Naive B cell (primary cell): ENCODE results near the gene TRAF3IP3. TPM values are rescaled to one million over a fixed set of nuclear protein-coding genes. Genes with fewer than 3 reads are reported as not detected.

Experiments used
- ATAC-seq, 2 donors: fragments of 150-1000 bp; cut with Tn5 transposase; 2 replicates each; pipeline ENCODE4 v1.10.0; 2021; ENCODE audit warnings: low read depth in 2 of 2, mild to moderate bottlenecking in 2 of 2, moderate library complexity in 2 of 2
- DNase-seq: peaks from one replicate; pipeline ENCODE4 v3.0.0; 2022
- H3K27ac Mint-ChIP-seq, 6 donors: one replicate each; pipeline ENCODE4 v1.8.0; 2020 to 2022; ENCODE audit warnings: mild to moderate bottlenecking in 6 of 6, mixed read lengths in 6 of 6, moderate library complexity in 5 of 6, inconsistent platforms in 2 of 6
- H3K27me3 Mint-ChIP-seq, 3 donors: one replicate each; pipeline ENCODE4 v1.8.0; 2021 to 2022; ENCODE audit warnings: mixed read lengths in 3 of 3, mild to moderate bottlenecking in 1 of 3
- H3K36me3 Mint-ChIP-seq, 2 donors: one replicate each; pipeline ENCODE4 v1.8.0; 2020 to 2022; ENCODE audit warnings: mixed read lengths in 2 of 2, inconsistent platforms in 1 of 2, mild to moderate bottlenecking in 1 of 2
- H3K4me1 Mint-ChIP-seq, 3 donors: one replicate each; pipeline ENCODE4 v1.8.0; 2020 to 2022; ENCODE audit warnings: mixed read lengths in 3 of 3, inconsistent platforms in 1 of 3, mild to moderate bottlenecking in 1 of 3, moderate library complexity in 1 of 3
- H3K4me3 Mint-ChIP-seq, 8 donors: one replicate each; pipeline ENCODE4 v1.8.0; 2020 to 2022; ENCODE audit warnings: mild to moderate bottlenecking in 8 of 8, mixed read lengths in 8 of 8, moderate library complexity in 8 of 8, inconsistent platforms in 2 of 8
- H3K9me3 Mint-ChIP-seq, 7 donors: one replicate each; pipeline ENCODE4 v1.8.0; 2020 to 2022; ENCODE audit warnings: mixed read lengths in 7 of 7, mild to moderate bottlenecking in 5 of 7, inconsistent platforms in 2 of 7, moderate library complexity in 1 of 7
- polyA plus RNA-seq, 6 donors: library from polyadenylated mRNA; unstranded; fragments of 300-500 nt; fragmentation: Illumina TruSeq; gene quantifications; one replicate each; pipeline ENCODE4 v1.2.3, GENCODE V29; 2021; ENCODE audit warnings: low read depth in 6 of 6

Gene TRAF3IP3
- polyA plus RNA-seq, 6 donors from 2014 or later, result 161 to 281 (median 243) TPM

DNA sequence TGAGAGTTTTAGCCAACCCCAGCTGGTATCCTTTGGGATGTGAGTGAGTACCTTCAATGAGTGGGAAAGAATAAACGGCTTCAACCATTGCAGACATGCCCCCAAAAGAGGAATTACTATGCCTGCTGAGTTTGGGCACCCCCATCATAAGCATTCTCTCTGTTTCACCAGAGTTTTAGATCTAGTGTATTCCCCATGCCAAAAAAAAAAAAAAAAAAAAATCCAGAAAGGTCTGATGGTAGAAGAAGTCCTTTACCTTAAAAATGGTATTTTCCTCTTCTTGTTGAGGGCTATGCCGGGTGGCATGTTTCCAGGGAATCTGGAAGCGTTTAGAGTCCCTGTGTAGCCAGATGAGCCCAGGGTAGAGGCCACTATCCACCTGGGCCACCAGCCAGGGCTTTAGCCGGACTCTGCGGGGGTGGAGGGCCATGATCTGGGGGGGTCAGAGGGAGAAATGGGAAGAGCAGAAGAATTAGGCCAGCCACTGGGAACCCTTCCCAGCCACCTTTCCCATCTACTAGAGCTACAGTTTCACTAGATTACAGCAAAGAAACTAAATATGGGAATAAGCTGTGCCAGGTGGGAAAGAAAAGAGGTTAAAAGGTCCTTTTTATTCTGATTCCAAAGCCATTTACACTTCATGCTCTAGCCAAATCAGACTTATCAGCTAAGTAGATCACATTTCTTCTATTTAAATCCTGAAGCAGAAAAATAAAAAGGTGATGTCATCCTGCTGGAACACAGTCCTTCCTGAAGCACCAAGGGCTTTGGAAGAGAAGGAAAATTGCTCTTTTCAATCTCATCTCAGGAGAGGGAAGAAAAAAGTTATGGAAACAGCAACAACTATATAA lies 45.4 kb downstream of the TRAF3IP3 start:
- Mint-ChIP-seq H3K9me3 (no peaks in the 10 kb centered on the region), H3K27me3 (peaks cover 30 to 43% (median 32%) of the 10 kb centered on the region in 3 donors), H3K4me1 (peaks cover 11 to 22% (median 13%) of the 10 kb centered on the region in 3 donors), H3K4me3 (peak overlapping the region in 1 of 8 donors; percentile 38), H3K27ac (no peak overlapping the region), H3K36me3 (peaks cover 0 to 6% of the 10 kb centered on the region in 2 donors)
- no peak for ATAC-seq
- DNase-seq, result no peak

DNA sequence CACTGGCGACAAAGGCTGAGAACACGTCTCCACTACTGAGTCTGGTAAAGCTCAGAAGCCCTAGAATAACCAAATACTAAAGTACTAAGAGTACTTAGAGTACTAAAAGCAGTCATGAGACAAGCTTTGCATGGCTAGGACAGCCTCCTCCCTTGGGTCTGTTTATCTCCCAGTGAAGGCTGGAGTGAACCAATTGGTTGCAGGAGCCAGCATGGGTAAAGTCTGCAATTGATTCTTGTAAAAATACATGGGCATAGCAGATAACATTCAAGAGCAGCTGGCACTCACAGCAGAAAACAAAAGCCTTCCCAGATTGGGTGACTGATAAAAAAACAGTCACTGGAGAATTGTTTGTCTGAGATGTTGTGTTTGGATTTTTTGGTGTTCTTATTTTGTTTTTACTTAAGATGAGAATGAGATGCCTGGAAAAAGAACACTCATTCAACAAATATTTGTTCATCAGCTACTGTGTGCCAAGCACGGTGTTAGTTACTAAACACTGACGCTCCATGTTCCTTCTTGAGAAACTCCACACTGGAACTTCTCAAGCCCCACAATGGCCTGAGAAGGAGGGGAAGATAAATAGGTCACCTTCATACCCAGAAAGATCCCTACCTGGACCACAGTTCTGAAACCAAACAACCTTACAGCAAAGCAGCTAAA lies 46.4 kb downstream of the TRAF3IP3 start:
- H3K27ac Mint-ChIP-seq, result peak overlapping the region in 1 of 6 donors; percentile 42
- peaks cover 25 to 37% (median 26%) of the 10 kb centered on the region in 3 donors for H3K27me3 Mint-ChIP-seq
- DNase-seq, result no peak
- H3K4me3 Mint-ChIP-seq, result no peak overlapping the region
- ATAC-seq, result no peak
- H3K4me1 Mint-ChIP-seq, result peaks cover 12 to 24% (median 17%) of the 10 kb centered on the region in 3 donors
- peaks cover 0 to 6% of the 10 kb centered on the region in 2 donors for H3K36me3 Mint-ChIP-seq
- H3K9me3 Mint-ChIP-seq, result no peaks in the 10 kb centered on the region

DNA sequence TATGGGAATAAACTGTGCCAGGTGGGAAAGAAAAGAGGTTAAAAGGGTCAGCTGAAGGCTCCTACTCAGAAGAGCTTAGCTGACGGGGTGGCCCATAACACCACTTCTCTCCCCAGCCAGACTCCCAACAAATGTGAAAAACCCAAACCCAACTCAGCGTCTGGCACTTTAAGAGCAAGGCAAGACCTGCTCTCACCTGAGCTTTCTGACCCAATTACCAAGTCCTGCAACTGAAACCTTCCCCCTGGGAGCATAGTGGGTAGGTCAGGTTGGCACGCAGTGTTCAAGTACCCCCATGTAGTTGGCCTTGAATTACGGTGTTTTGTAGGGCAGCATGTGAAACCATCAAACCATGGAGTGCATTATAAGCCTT lies 46.9 kb downstream of the TRAF3IP3 start:
- H3K27me3 Mint-ChIP-seq, result peaks cover 24 to 37% (median 25%) of the 10 kb centered on the region in 3 donors
- H3K9me3 Mint-ChIP-seq, result no peaks in the 10 kb centered on the region
- DNase-seq (no peak), ATAC-seq (no peak)
- H3K27ac Mint-ChIP-seq, result peak overlapping the region in 1 of 6 donors; percentile 42
- peaks cover 11 to 22% (median 17%) of the 10 kb centered on the region in 3 donors for H3K4me1 Mint-ChIP-seq
- H3K4me3 Mint-ChIP-seq, result no peak overlapping the region
- H3K36me3 Mint-ChIP-seq, result peaks cover 0 to 3% of the 10 kb centered on the region in 2 donors

DNA sequence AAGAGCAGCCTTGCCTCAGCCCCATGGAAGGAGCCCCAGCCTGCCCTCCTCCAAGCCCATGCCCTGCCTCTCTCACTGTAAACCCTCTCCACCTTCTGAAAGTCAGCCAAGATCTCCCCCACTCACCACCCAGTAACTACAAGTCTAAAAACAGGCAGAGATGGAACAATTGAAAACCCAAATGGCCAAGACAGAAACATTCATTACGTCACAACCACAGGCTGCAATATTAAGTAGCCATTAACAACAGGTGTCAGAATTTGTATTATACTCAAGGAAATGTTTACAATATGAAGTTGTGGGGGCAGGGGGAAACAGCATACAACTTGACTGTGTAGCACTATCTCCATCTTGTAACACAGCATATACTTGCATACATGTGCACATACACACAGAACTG lies 47.7 kb downstream of the TRAF3IP3 start:
- Mint-ChIP-seq H3K27me3 (peaks cover 21 to 37% (median 25%) of the 10 kb centered on the region in 3 donors), H3K9me3 (no peaks in the 10 kb centered on the region), H3K4me3 (peak overlapping the region in 1 of 8 donors; percentile 40), H3K27ac (no peak overlapping the region), H3K4me1 (peaks cover 7 to 18% (median 17%) of the 10 kb centered on the region in 3 donors), H3K36me3 (no peaks in the 10 kb centered on the region)
- DNase-seq (no peak), ATAC-seq (no peak)

DNA sequence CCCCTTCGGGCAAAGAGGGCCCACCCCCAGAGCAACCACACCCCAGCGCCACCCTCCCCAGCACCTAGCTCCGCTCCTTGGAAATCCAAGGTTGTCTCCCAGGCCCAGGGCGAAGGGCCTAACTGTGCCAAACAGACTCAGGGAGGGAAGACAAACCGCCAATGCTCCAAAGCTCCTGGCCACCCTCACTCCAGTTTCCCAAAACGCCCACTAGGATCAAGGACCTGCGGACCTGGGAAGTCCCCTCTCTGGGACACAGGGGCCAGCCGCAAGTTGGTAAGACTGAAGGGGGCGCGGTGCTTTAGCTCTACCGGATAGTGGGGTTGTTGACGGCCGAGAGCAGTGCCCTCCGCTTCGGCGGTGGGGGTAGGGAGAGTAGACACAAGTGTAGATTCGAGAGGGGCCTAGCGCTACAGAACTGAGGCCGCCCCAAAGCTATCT lies 49.5 kb downstream of the TRAF3IP3 start:
- Mint-ChIP-seq H3K4me3 (peak overlapping the region; percentile 90 to 100 (median 94)), H3K4me1 (peaks cover 7 to 18% (median 17%) of the 10 kb centered on the region in 3 donors), H3K9me3 (no peaks in the 10 kb centered on the region), H3K27ac (peak overlapping the region in 2 of 6 donors; percentile 72 to 82), H3K27me3 (peaks cover 21 to 37% (median 36%) of the 10 kb centered on the region in 3 donors), H3K36me3 (no peaks in the 10 kb centered on the region)
- no peak for DNase-seq
- ATAC-seq, result no peak

DNA sequence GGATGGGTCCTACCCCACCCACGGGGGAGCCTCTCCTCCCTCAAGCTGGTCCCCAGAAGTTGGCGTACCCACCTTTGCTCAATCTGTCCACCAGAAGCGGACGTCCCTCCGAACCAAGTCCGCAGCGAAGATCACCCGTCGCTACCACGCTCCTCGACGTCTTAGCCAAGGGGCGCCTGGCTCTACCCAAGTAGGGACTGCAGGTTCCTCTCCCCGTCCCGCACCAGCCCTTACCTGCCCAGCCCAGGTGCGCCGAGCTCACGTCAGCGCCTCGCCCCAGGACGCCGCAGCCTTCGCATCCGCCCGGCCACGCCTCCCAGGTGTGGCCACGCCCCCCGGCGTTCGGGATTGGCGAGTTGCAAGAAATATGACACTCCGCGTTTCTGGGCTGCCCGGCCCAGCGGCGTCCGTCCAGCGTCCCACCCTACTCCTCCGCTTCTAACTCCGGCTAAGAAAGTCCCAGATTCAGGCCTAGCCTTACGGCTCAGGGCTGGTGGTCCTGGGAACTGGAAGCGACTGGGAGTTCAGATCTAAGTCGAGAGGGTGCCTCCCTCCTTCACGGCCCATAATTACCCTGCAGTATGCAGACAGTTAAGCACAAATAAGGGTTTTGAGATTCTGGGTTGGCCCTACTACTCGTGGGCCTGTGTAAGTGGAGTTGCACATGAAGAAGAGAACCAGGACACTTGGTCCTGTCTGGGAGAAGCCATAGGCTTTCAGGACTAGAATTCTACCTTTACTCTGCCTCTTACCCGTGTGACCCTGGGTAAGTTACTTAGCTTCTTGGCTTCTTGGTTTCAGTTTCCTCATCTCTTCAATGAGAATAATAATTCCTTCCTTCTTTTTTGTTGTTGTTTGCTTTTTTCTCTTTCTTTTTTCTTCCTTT lies 50.3 kb downstream of the TRAF3IP3 start, which contains the start of gene IRF6:
Gene IRF6, minus strand, starts transcription at position 268 of the 886 bp plus-strand sequence. CDS start 4,729 bp downstream, outside the sequence.
- H3K27ac Mint-ChIP-seq, result peak within 1 kb of the TSS; percentile 16 to 97 (median 86)
- ATAC-seq (peak; percentile 91 to 92), DNase-seq (peak; percentile 53)
- H3K27me3 Mint-ChIP-seq, result peaks cover 21 to 43% (median 36%) of the 10 kb centered on the region in 3 donors
- no peaks in the 10 kb centered on the region for H3K36me3 Mint-ChIP-seq
- H3K4me3 Mint-ChIP-seq, result peak within 1 kb of the TSS; percentile 90 to 100 (median 94)
- H3K4me1 Mint-ChIP-seq, result peaks cover 7 to 18% (median 17%) of the 10 kb centered on the region in 3 donors
- no peaks in the 10 kb centered on the region for H3K9me3 Mint-ChIP-seq

DNA sequence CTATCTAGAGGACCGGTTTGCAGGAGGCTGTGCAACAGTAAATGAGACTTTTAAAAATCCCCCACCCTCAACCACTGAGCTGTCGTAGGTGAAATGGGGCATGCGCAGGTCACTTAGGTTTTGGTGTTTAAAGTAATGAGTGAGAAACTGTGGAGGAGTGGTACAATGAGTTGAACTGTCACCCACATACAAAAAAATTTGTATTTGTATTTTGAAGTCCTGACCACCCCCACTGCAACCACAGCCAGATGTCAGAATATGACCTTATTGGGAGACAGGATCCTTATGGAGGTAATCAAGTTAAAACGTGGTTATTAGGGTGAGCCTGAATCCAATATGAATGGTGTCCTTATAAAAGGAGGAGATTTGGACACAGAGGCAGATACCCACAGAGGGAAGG lies 51.7 kb downstream of the TRAF3IP3 start:
- DNase-seq (no peak), ATAC-seq (no peak)
- peak overlapping the region in 1 of 6 donors; percentile 47 for H3K27ac Mint-ChIP-seq
- no peaks in the 10 kb centered on the region for H3K9me3 Mint-ChIP-seq
- H3K4me3 Mint-ChIP-seq, result peak overlapping the region in 1 of 8 donors; percentile 39
- peaks cover 7 to 18% (median 17%) of the 10 kb centered on the region in 3 donors for H3K4me1 Mint-ChIP-seq
- H3K36me3 Mint-ChIP-seq, result no peaks in the 10 kb centered on the region
- peaks cover 21 to 43% (median 27%) of the 10 kb centered on the region in 3 donors for H3K27me3 Mint-ChIP-seq

DNA sequence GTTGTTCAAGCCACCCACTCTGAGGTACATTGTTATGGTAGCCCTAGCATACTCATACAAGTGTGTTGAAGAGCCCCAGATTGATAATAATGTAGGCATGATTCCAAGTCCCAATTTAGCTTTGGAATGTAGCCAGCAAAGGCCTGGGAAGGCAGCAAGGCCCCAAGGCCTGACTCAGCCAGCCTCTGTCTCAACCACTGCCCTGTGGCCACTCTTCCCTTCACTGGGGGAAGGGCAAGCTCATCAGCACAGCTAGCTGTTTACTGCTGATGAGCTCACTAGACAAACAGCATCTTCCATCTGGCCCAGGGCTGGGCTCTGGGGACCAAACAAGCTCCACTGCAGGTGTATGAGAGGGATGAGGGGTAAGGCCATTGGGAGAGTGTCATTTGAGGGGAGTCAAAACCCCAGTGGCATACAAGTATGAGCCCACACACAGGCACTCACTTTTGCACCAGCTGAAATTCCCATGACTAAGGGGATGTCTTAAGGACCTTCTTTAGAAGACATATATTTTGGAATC lies 52.3 kb downstream of the TRAF3IP3 start:
- no peaks in the 10 kb centered on the region for H3K36me3 Mint-ChIP-seq
- H3K27me3 Mint-ChIP-seq, result peaks cover 24 to 36% (median 25%) of the 10 kb centered on the region in 3 donors
- no peak overlapping the region for H3K27ac Mint-ChIP-seq
- no peak overlapping the region for H3K4me3 Mint-ChIP-seq
- DNase-seq (no peak), ATAC-seq (no peak)
- peaks cover 7 to 18% (median 17%) of the 10 kb centered on the region in 3 donors for H3K4me1 Mint-ChIP-seq
- H3K9me3 Mint-ChIP-seq, result no peaks in the 10 kb centered on the region

DNA sequence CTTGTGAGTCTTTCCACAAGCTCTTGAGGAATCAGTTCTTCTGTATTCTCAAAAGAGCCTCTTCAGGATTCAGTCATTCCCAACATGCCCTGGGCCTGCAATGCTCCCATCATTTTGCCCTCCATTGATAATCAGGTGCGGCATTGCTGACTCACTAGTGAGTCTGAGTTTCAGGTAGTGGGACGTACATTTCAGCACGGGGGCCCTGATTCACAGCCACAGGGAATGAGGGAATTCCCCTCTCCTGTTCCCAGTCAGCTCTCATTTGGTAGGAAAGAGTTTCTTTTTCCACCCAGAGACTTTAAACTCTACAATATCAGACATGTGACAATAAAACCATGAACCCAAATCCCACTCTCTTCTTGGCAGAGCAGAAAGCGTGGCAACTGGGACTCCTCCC lies 53.8 kb downstream of the TRAF3IP3 start:
- H3K27me3 Mint-ChIP-seq, result peaks cover 16 to 26% (median 26%) of the 10 kb centered on the region in 3 donors
- H3K9me3 Mint-ChIP-seq, result no peaks in the 10 kb centered on the region
- peaks cover 7 to 17% (median 15%) of the 10 kb centered on the region in 3 donors for H3K4me1 Mint-ChIP-seq
- H3K4me3 Mint-ChIP-seq, result no peak overlapping the region
- no peak for ATAC-seq
- no peaks in the 10 kb centered on the region for H3K36me3 Mint-ChIP-seq
- DNase-seq, result no peak
- H3K27ac Mint-ChIP-seq, result no peak overlapping the region

DNA sequence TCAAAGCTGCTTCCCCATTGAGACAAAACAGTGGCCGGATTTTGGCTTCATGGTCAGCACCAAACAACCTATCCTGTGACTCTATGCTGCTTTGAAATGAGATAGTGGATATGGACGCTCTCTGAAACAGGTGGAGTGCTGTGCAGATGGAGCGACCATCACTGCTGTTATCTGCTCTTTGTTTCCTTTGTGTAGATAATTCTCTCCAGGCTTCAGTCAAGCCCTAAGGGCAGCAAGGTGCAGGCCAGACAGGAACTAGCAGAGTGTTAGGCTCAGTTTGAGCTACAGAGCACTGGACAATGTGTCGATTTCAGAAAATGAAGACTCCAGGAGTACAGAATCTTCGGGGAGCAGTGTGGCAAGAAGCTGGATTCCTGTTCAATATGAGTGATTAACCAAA lies 54.9 kb downstream of the TRAF3IP3 start:
- ATAC-seq, result no peak
- Mint-ChIP-seq H3K36me3 (no peaks in the 10 kb centered on the region), H3K27me3 (peaks cover 11 to 22% (median 16%) of the 10 kb centered on the region in 3 donors), H3K9me3 (no peaks in the 10 kb centered on the region), H3K4me1 (peaks cover 6 to 8% (median 6%) of the 10 kb centered on the region in 3 donors), H3K27ac (no peak overlapping the region), H3K4me3 (no peak overlapping the region)
- no peak for DNase-seq

DNA sequence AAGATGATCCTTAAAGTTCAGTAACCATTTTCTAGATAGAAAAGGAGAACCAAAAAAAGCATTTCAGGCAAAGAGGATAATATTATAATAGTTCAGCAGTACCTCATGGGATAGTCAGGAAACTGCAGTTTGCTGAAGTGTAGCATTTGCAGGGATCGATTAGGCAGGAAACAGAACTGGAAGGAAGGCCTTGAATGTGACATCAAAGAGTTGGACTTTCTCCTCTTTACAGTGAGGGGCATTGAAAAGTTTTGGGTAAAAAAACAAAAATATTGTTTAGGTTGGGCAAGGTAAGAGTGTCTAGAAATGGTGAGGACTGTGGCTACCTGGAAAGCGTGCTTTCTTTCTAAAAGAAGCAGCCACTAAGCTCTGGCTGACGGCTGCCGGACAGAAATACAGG lies 58.0 kb downstream of the TRAF3IP3 start:
- no peak overlapping the region for H3K27ac Mint-ChIP-seq
- H3K9me3 Mint-ChIP-seq, result no peaks in the 10 kb centered on the region
- peaks cover 21 to 33% (median 26%) of the 10 kb centered on the region in 3 donors for H3K27me3 Mint-ChIP-seq
- DNase-seq (no peak), ATAC-seq (no peak)
- H3K4me1 Mint-ChIP-seq, result no peaks in the 10 kb centered on the region
- no peak overlapping the region for H3K4me3 Mint-ChIP-seq
- no peaks in the 10 kb centered on the region for H3K36me3 Mint-ChIP-seq

DNA sequence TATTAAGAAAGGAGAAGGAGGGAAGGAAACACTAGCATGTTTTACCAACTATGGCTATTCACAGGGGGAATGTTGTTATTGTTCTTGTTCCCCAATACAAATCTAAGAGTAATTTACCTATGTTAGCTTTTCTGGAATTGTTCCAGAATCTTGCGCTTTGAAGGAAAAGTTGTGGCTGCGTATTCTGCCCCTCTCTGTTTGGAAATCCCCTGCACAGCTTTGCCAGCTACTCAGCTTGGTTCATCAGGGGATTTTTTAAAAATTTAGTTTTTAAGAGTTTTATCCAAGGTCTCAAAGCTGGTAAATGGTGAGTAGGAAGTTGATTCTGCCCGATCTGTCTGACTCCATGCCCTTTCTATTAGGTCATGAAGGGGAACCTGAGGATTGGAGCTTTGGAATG lies 59.6 kb downstream of the TRAF3IP3 start:
- no peak for ATAC-seq
- no peaks in the 10 kb centered on the region for H3K36me3 Mint-ChIP-seq
- H3K4me3 Mint-ChIP-seq, result no peak overlapping the region
- H3K27ac Mint-ChIP-seq, result no peak overlapping the region
- H3K4me1 Mint-ChIP-seq, result no peaks in the 10 kb centered on the region
- H3K9me3 Mint-ChIP-seq, result no peaks in the 10 kb centered on the region
- no peak for DNase-seq
- H3K27me3 Mint-ChIP-seq, result peaks cover 25 to 41% (median 28%) of the 10 kb centered on the region in 3 donors
